Central memory CD8-positive, alpha-beta T cell (primary cell): Measurements from ENCODE around the gene UBE2R2.
"Not testable (repeated sequence)": the region's sequence is repeated elsewhere in the genome, so short reads cannot be mapped to it uniquely, and the experiment has no call there.

ENCODE experiments used
- ATAC-seq: fragments of 150-1000 bp; cut with Tn5 transposase; replicated peaks from 2 replicates; pipeline ENCODE4 v1.10.0; 2022; ENCODE audit warnings: mild to moderate bottlenecking, moderate FRiP score, moderate number of reproducible peaks; ENCODE audit not compliant: poor library complexity, severe bottlenecking; ENCODE audit errors: extremely low read depth
- DNase-seq, 2 donors: peaks; one replicate each; pipeline ENCODE4 v3.0.0; 2021; ENCODE audit warnings: low spot score in 2 of 2
- H3K27ac Mint-ChIP-seq: one replicate; pipeline ENCODE4 v1.8.0; 2022; ENCODE audit warnings: low read depth, mild to moderate bottlenecking, moderate library complexity, mixed read lengths
- H3K27me3 Mint-ChIP-seq: one replicate; pipeline ENCODE4 v1.8.0; 2022; ENCODE audit warnings: mixed read lengths
- H3K36me3 Mint-ChIP-seq: one replicate; pipeline ENCODE4 v1.8.0; 2022; ENCODE audit warnings: mild to moderate bottlenecking, moderate library complexity, mixed read lengths; ENCODE audit not compliant: insufficient read depth
- H3K4me1 Mint-ChIP-seq: one replicate; pipeline ENCODE4 v1.8.0; 2022; ENCODE audit warnings: mixed read lengths
- H3K4me3 Mint-ChIP-seq: one replicate; pipeline ENCODE4 v1.8.0; 2022; ENCODE audit warnings: mild to moderate bottlenecking, moderate library complexity, mixed read lengths
- H3K9me3 Mint-ChIP-seq: one replicate; pipeline ENCODE4 v1.8.0; 2022; ENCODE audit warnings: mixed read lengths

Gene UBE2R2

DNA sequence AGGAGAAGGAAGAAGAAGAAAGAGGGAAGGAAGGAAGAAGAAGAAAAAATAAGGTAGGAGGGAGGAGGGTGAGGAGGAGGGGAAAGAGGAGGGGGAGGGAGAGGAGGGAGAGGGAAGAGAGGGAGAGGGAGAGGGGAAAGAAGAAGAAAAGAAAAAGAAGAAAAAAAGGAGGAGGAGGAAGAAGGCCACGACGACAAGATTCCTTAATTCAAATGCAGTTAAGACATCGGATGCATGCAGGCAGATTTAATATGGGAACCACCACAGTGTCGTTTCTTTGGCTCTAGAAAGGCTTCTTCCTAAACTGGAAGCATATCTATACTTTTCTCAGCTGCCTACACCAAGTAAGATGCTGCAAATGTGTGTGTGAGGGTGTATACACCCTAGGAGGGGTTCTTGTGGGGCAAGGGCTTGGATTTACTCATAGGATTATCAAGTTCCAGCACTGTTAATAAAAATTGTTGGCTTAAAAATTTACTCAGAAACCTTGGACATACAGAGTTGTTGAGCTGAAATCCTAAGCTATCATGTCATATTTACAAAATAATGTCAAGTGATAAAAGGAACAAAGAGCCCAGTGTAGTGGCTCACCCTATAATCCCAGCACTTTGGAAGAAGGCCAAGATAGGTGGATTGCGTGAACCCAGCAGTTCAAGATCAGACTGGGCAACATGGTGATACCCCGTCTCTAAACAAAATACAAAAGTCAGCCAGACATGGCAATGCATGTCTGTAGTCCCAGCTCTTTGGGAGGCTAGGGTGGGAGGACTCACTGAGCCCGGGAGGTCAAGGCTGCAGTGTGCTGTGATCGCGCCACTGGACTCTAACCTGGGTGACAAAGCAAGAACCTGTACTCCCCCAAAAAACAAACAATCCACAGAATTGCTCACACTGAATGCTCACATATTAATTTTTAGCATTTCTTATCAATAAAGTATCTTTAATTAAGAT lies 123.2 kb downstream of the UBE2R2 start:
- Mint-ChIP-seq H3K27me3 (no peaks in the 10 kb centered on the region), H3K4me1 (no peaks in the 10 kb centered on the region), H3K27ac (no peak overlapping the region)

DNA sequence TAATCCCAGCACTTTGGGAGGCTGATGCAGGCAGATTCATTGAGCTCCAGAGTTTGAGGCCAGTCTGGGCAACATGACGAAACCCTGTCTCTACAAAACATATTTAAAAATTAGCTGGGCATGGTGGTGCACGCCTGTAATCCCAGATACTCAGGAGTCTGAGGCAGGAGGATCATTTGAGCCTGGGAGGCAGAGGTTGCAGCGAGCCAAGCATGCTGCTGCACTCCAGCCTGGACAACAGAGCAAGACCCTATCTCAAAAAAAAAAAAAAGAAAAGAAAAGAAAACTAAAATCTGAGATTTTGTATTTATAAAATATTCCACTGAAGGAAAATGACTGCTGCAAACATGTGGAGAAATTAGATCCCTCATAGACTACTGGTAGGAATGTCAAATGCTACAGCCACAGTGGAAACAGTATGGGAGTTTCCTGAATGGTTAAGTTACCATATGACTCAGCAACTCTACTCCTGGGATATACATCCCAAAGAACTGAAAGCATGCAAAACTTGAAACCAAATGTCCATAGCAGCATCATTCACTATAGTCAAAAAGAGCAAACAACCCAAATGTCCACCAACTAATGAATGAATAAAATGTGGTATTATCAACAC lies 125.6 kb downstream of the UBE2R2 start:
- DNase-seq (no peak), ATAC-seq (no peak)
- Mint-ChIP-seq H3K4me1 (no peaks in the 10 kb centered on the region), H3K4me3 (no peak overlapping the region), H3K27me3 (no peaks in the 10 kb centered on the region), H3K36me3 (peaks cover 45% of the 10 kb centered on the region), H3K9me3 (no peaks in the 10 kb centered on the region), H3K27ac (peak overlapping the region; percentile 44)

More for the DNA sequence above, 123.2 kb downstream of the UBE2R2 start:
- Mint-ChIP-seq H3K4me3 (no peak overlapping the region), H3K36me3 (peaks cover 47% of the 10 kb centered on the region), H3K9me3 (no peaks in the 10 kb centered on the region)
- DNase-seq (no peak), ATAC-seq (no peak)

DNA sequence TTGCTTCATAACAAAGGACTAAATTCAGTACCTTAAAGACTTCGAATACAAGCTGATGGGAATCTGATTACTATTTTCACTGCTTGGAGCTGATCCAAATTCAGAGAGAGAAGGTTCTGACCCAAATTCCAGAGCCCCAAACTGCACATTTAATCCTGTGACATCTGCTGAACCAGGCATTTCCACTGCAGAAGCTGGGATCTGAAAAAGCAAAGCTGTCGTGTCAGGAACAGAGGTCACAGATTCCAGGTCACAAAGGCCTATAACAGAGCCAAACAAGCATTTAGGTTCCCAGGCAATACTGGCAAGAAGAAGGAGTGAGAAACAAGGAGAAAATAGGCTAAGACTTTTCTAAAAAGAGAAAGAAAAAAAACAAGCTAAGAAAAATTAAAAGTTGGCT lies 126.4 kb downstream of the UBE2R2 start:
- Mint-ChIP-seq H3K4me1 (no peaks in the 10 kb centered on the region), H3K9me3 (no peaks in the 10 kb centered on the region), H3K27ac (peak overlapping the region; percentile 39), H3K36me3 (peaks cover 51% of the 10 kb centered on the region), H3K27me3 (no peaks in the 10 kb centered on the region), H3K4me3 (no peak overlapping the region)
- ATAC-seq (no peak), DNase-seq (no peak)

DNA sequence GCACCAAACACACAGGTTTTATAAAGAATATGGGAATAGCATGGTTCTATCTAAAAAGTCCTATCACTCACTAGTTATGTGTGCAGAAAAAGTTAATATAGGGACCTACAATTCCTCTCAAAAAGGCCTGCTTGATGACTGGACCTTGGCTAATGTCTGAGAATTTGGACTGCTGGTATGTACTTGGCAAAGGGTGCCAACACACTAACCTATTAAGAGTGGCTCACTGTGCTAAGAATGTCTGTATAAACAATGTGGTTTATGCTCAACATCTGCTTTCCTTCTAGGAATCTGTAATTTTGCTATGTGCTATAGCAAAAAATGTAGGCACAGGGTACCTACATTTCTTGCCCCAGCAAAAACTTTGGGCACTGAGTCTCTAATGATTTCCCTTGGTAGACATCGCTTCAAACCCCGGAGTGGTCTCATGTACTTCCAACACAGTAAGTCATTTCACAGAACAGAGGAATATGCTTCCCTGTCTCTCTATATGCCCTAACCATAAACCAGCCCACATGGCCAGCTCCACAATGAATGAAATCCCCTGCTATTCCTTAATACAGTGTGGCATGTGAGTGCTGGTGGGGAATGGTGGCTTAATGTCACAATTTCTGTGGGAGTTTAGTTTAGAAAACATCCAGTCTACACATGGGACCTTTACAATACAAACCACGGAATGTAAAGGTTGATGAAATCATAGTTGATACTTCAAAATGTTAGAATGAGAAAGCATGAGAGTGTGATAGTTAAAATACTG lies 130.0 kb downstream of the UBE2R2 start:
- Mint-ChIP-seq H3K36me3 (peaks cover 43% of the 10 kb centered on the region), H3K9me3 (no peaks in the 10 kb centered on the region), H3K4me1 (no peaks in the 10 kb centered on the region), H3K27ac (peak overlapping the region; percentile 76), H3K4me3 (no peak overlapping the region), H3K27me3 (no peaks in the 10 kb centered on the region)
- ATAC-seq (no peak), DNase-seq (no peak)

DNA sequence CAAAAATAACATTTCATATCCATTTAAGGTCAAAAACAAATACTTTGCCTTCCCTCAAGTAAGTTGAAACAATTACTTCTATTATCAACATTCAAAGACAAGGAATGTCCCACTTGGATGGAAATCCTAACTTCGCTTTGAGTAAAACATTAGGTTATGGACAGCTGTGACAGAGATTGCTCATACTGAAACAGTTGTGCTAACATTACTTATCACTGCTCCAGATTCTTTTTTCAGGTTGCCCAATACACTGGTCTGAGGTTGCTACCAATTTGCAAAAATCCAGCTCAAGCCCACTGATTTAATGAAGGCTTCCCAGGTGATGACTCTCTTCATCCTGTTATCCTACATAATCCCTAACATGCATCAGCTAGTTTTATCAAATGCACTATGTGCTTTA lies 133.4 kb downstream of the UBE2R2 start:
- Mint-ChIP-seq H3K27ac (no peak overlapping the region), H3K36me3 (peaks cover 34% of the 10 kb centered on the region)

DNA sequence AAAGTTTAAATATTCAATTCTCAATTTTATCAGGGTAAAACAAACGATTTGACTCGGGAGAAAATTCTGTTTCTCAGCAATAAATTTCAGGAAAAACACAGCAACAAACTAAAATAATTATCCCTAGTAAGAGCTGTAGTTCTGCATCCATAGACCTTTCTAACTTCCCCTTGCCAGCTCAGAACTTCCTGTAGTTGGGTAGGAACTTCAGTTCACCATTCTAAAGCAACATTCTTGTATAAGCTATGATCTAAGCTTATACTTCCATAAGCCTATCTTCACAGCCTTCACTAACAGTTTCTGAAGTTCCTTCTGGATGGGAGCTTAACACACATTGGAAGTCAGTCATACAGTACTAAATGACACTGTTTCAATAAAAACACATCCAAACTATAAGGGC lies 135.1 kb downstream of the UBE2R2 start:
- Mint-ChIP-seq H3K4me1 (no peaks in the 10 kb centered on the region), H3K36me3 (peaks cover 37% of the 10 kb centered on the region), H3K4me3 (no peak overlapping the region), H3K27me3 (no peaks in the 10 kb centered on the region), H3K27ac (no peak overlapping the region), H3K9me3 (no peaks in the 10 kb centered on the region)
- DNase-seq, result no peak
- no peak for ATAC-seq

More for the DNA sequence above, 133.4 kb downstream of the UBE2R2 start:
- Mint-ChIP-seq H3K27me3 (no peaks in the 10 kb centered on the region), H3K4me1 (no peaks in the 10 kb centered on the region), H3K9me3 (no peaks in the 10 kb centered on the region), H3K4me3 (no peak overlapping the region)
- DNase-seq (no peak), ATAC-seq (no peak)

DNA sequence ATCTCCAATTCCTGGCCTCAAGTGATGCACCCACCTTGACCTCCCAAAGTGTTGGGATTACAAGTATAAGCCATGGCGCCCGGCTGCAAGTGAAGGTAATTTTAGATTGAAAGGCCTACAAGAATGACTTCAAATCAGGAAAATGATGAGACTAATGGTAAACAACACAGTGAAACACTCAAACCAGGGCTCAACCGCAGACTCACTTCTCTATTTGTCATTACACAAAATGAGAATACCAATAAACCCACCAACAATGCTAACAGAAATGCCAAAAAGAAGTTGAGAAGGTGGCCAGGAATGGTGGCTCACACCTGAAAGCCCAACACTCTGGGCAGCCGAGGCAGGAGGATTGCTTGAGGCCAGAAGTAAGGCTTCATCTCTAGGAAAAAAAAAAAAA lies 139.6 kb downstream of the UBE2R2 start:
- no peak for ATAC-seq
- H3K4me1 Mint-ChIP-seq, result no peaks in the 10 kb centered on the region
- no peak for DNase-seq
- no peaks in the 10 kb centered on the region for H3K9me3 Mint-ChIP-seq
- H3K36me3 Mint-ChIP-seq, result peaks cover 39% of the 10 kb centered on the region
- no peaks in the 10 kb centered on the region for H3K27me3 Mint-ChIP-seq
- H3K4me3 Mint-ChIP-seq, result no peak overlapping the region
- no peak overlapping the region for H3K27ac Mint-ChIP-seq

DNA sequence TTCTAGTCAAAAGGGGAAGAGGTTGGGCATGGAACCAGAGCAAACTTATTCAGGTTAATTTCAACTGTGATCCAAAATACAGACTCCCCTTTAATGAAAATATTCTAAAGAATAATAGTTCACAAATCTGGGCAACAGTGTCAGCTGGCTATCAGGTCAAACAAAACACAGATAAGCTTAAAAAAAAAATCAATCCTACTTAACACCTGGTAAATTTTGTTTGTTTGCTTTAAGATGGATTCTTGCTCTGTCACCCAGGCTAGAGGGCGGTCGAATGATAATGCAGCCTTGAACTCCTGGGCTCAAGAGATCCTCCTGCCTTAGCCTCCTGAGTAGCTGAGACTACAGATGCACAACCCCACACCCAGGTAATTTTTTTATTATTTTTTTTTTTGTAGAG lies 142.8 kb downstream of the UBE2R2 start:
- Mint-ChIP-seq H3K4me3 (no peak overlapping the region), H3K27me3 (no peaks in the 10 kb centered on the region), H3K4me1 (no peaks in the 10 kb centered on the region), H3K27ac (no peak overlapping the region), H3K9me3 (no peaks in the 10 kb centered on the region), H3K36me3 (peaks cover 35% of the 10 kb centered on the region)
- no peak for ATAC-seq
- DNase-seq, result no peak

DNA sequence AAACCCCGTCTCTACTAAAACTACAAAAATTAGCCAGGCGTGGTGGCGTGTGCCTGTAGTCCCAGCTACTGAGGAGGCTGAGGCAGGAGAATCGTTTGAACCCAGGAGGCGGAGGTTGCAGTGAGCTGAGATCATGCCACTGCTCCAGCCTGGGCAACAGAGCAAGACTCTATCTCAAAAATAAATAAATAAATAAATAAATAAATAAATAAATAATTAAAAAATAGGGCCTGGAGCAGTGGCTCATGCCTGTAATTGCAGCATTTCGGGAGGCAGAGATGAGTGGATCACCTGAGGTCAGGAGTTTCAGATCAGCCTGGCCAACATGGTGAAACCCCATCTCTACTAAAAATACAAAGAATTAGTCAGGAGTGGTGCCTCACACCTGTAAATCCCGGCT lies 145.5 kb downstream of the UBE2R2 start:
- peaks cover 26% of the 10 kb centered on the region for H3K36me3 Mint-ChIP-seq
- not testable (repeated sequence) for DNase-seq, H3K27ac Mint-ChIP-seq, H3K4me1 Mint-ChIP-seq, H3K4me3 Mint-ChIP-seq, H3K9me3 Mint-ChIP-seq, H3K27me3 Mint-ChIP-seq, ATAC-seq

DNA sequence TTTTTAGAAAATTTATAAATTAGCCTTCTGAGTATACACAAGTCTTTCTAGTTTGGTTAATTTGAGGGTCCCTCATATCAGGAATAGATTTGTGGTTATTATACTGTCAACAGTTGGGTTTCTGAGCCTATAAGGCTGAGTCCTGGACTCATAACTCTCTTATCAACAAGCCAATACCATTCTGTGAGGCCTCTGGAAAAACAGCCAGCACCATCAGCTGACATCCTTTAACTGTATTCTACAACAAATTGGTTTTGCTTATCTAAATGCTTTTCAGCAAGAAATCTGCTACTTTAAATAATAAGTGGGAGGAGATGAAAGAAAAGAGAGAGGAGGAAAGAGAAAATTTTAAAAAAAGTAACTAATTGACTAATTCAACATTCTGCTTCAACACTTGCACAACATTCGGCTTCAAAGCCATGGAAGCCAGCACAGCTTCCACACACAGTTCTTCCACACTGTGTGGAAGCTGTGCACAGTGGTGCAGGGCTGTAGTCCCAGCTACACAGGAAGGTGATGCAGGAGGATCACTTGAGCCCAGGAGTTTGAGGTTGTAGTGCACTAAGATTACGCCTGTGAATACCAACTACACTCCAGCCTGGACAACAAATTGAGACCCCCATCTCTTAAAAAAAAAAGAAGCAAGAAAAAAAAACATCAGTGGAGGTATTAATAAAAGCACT lies 147.3 kb downstream of the UBE2R2 start:
- H3K27ac Mint-ChIP-seq, result no peak overlapping the region
- ATAC-seq (no peak), DNase-seq (no peak)
- no peaks in the 10 kb centered on the region for H3K27me3 Mint-ChIP-seq
- no peak overlapping the region for H3K4me3 Mint-ChIP-seq
- no peaks in the 10 kb centered on the region for H3K9me3 Mint-ChIP-seq
- no peaks in the 10 kb centered on the region for H3K4me1 Mint-ChIP-seq
- H3K36me3 Mint-ChIP-seq, result peaks cover 23% of the 10 kb centered on the region
